Transverse colon (tissue), 4 donors: ENCODE data around the gene GNAT3.

Experiments
- CTCF ChIP-seq, 5 experiments: fragments of 200-600 bp in 3 of 5; fragments of 450-650 bp in 2 of 5; sonication (generic) in 3 of 5; IDR thresholded peaks; 1 replicate in 2 of 5; 2 replicates in 3 of 5; pipeline ENCODE4 v1.5.1; 2016 to 2017; ENCODE audit warnings: antibody characterized with exemption in 5 of 5, inconsistent platforms in 3 of 5, mild to moderate bottlenecking in 2 of 5, moderate library complexity in 1 of 5
- POLR2A ChIP-seq: fragments of 450-650 bp; IDR thresholded peaks from one replicate; pipeline ENCODE4 v1.6.1; 2016; ENCODE audit warnings: antibody characterized with exemption, mild to moderate bottlenecking, moderate library complexity
- POLR2AphosphoS5 ChIP-seq, 3 donors: sonication (generic); formaldehyde crosslinking; IDR thresholded peaks; one replicate each; pipeline ENCODE4 v1.6.1; 2016; ENCODE audit warnings: antibody characterized with exemption in 3 of 3

DNA sequence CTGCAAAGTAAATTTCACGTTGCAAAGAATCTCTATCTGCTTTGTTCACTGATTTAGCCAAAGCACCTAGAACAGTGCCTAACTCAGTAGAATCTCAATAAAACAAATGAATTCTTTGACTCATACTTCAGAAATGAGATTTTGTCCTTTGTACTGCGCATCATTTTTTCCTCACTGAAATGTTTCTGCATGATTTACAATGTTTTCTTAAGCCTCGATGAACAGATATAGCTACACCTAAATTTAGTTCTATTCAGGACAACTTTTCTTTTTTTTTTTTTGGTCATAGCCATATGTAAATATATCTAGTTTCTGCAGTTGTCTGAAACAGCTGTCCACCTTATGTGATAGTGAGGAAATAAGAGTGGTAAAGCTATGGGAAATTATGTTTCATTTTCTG lies 15.3 kb downstream of the GNAT3 start:
- no peak for TF ChIP-seq CTCF (IDR thresholded peaks at IDR 0.05)
- no peak for TF ChIP-seq POLR2A
- TF ChIP-seq POLR2AphosphoS5 (IDR thresholded peaks at IDR 0.05), result no peak
